Memory B cell (primary cell): ENCODE measurements around the gene RALB.

Experiments used
- ATAC-seq: fragments of 150-1000 bp; cut with Tn5 transposase; 2 replicates; pipeline ENCODE4 v1.10.0; 2021; ENCODE audit warnings: low read depth, mild to moderate bottlenecking, moderate library complexity
- DNase-seq, 2 donors: peaks; one replicate each; pipeline ENCODE4 v3.0.0; 2022; ENCODE audit warnings: low spot score in 2 of 2
- H3K27ac Mint-ChIP-seq: one replicate; pipeline ENCODE4 v1.8.0; 2022; ENCODE audit warnings: mild to moderate bottlenecking, moderate library complexity, mixed read lengths
- H3K27me3 Mint-ChIP-seq: one replicate; pipeline ENCODE4 v1.8.0; 2022; ENCODE audit warnings: mixed read lengths
- H3K36me3 Mint-ChIP-seq: one replicate; pipeline ENCODE4 v1.8.0; 2022; ENCODE audit warnings: mild to moderate bottlenecking, mixed read lengths
- H3K4me1 Mint-ChIP-seq: one replicate; pipeline ENCODE4 v1.8.0; 2022; ENCODE audit warnings: mixed read lengths
- H3K4me3 Mint-ChIP-seq: one replicate; pipeline ENCODE4 v1.8.0; 2022; ENCODE audit warnings: mild to moderate bottlenecking, moderate library complexity, mixed read lengths
- H3K9me3 Mint-ChIP-seq: one replicate; pipeline ENCODE4 v1.8.0; 2022; ENCODE audit warnings: mixed read lengths

RALB gene

DNA sequence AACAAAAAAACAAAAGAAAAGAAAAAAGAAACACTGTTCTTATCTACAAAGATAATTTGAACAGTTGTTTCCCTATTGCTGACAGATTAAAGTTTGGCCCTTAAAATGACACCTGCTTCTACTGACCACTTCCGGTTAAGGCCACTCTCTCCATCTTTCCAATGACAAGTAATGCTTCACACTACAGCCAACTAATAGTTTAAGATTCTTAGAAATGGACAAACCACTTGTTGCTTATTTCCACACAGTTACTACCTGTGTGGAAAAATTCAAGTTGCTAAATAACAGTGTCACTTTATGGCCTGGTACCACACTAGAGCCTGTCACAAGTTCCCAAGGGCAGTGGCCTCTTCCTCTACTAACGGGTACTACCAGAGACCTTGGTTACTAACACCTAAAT, 31.9 kb upstream of the RALB start:
- Mint-ChIP-seq H3K36me3 (peaks cover 19% of the 10 kb centered on the region), H3K27me3 (no peaks in the 10 kb centered on the region), H3K4me1 (peaks cover 41% of the 10 kb centered on the region), H3K4me3 (peak overlapping the region; percentile 4), H3K27ac (no peak overlapping the region), H3K9me3 (peaks cover 2% of the 10 kb centered on the region)
- DNase-seq = no peak
- ATAC-seq = no peak

DNA sequence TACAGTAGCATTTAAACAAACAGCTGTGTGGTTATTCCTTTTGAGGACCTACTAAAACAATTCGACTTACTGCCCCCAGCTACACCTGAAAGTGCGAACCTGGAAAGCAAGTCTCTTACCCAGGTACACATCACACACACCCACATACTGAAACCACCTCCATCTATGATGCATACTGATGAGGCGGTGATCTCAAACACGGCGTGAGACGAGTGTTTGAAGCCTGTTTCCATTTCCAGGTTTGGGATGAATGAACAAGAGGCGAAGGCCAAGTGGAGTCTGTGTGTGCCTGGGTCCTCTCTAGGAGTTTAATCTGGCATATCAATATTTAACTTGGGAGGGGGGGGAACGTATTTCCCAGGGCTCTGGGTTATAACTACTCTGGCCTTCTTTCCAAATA, 31.0 kb upstream of the RALB start:
- peaks cover 39% of the 10 kb centered on the region for H3K4me1 Mint-ChIP-seq
- H3K27ac Mint-ChIP-seq = peak overlapping the region; percentile 92
- H3K9me3 Mint-ChIP-seq = no peaks in the 10 kb centered on the region
- DNase-seq (no peak), ATAC-seq (no peak)
- no peaks in the 10 kb centered on the region for H3K27me3 Mint-ChIP-seq
- H3K36me3 Mint-ChIP-seq = peaks cover 14% of the 10 kb centered on the region
- H3K4me3 Mint-ChIP-seq = peak overlapping the region; percentile 84

DNA sequence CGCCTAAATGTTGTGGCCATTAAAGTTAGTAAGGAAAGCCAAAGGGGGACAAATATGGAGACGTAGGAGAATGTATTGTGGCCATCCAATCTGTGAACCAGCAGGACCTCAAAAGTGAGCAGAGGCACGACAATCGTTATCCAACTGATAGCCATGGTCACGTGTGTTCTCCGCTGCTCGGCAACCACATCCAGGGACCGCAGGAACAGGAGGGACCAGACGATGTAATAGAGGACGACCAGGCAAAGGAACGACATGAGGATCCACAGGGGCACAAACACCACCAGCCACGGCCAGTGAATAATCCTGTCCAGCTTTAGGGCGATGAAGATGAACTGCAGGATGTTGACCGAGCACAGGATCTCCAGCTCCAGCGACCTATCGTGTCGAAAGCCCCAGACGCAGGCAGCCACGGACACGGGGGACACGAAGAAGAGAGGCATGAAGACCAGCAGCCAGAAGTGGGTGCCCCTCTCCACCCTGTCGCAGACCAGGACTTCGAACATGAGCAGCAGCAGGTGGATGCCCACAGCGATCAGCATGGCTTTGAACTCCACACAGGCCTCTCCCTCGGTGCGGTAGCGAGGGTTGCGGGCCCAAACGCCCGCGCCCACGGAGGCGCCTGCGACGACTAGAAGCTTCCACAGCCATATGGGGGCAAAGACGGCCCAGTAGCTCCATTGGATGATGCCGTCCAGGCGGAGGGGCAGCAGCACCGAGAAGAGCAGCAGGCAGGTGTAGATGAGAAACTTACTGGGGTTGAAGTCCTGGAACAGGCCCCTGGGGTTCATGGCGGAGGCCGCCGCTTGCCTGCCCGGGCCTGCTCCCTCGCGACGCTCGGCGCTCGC, 30.2 kb upstream of the RALB start:
- ATAC-seq = no peak
- Mint-ChIP-seq H3K27me3 (no peaks in the 10 kb centered on the region), H3K27ac (peak overlapping the region; percentile 92), H3K9me3 (no peaks in the 10 kb centered on the region), H3K36me3 (peaks cover 11% of the 10 kb centered on the region), H3K4me3 (peak overlapping the region; percentile 84), H3K4me1 (peaks cover 39% of the 10 kb centered on the region)
- no peak for DNase-seq

DNA sequence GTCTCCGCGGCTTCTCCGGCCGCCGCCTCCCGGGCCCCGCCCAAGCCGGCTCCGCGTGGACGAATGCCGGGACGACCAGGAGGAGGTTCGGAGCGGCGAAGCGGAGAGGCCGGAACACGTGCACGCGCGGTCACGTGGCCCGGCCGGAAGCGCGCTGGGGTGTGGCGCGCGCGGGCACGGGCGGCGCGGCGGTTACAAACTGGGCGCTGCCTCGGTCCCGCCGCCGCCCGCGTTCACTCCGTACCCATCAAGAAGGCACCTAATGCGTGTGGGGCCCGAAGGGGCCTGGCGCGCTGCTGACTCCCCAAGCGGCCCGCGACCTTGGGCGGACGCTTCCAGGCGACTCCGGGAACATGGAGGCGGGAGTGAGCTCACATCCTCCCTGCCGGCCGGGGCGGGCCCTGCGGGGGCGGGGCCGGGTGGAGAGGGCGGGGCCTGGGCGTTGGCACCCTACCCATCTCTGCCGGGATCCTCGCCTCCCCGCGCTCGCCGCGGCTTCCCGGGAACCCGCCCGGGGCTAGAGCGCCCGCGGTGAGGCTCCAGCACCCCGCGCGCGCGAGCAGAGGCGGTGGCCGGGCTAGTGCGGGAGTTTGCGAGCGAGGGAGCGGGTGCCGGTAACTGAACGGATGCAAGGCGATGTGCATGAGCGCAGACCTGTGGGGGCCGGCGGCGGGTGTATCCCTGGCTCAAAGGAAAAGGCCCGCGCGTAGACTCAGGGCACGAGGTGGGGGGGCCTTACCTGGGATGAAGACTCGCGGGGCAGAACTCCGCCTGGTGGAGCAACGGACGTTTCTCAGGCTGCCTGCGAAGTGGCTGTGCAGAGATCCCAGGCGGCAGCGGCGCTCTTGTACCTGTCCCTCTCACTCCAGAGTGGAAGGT, 29.4 kb upstream of the RALB start, which contains the start of gene TMEM185B:
TSS of gene TMEM185B (minus strand) at position 367 of the 879 bp plus-strand sequence. CDS start 424 bp downstream, outside the sequence.
- peaks cover 8% of the 10 kb centered on the region for H3K36me3 Mint-ChIP-seq
- no peaks in the 10 kb centered on the region for H3K9me3 Mint-ChIP-seq
- peak within 1 kb of the TSS; percentile 92 for H3K27ac Mint-ChIP-seq
- peak within 1 kb of the TSS; percentile 84 for H3K4me3 Mint-ChIP-seq
- ATAC-seq (peak; percentile 91), DNase-seq (peak; percentile 92 to 96)
- H3K4me1 Mint-ChIP-seq = peaks cover 39% of the 10 kb centered on the region
- no peaks in the 10 kb centered on the region for H3K27me3 Mint-ChIP-seq

DNA sequence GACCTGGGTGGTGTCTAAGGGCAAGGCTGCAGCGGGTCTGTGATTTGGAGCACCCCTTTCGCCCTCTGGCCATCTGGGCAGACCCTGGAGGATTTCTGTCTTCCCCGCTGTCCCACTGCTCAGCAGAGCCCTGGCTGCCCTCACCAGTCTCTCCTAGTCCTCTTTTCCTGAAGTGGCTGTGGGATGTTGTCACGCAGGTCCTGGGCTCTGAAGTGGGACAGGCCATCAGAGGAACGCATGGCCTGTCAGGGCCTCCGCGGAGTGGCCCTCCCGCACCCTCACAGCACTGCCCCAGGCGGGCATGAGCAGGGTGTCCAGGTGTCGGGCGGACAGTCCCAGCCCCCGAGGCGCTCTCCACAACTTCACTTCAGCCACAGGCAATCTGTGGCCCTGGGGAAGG, 28.4 kb upstream of the RALB start:
- DNase-seq (no peak), ATAC-seq (no peak)
- peak overlapping the region; percentile 84 for H3K4me3 Mint-ChIP-seq
- peak overlapping the region; percentile 92 for H3K27ac Mint-ChIP-seq
- H3K27me3 Mint-ChIP-seq = no peaks in the 10 kb centered on the region
- peaks cover 7% of the 10 kb centered on the region for H3K36me3 Mint-ChIP-seq
- H3K9me3 Mint-ChIP-seq = no peaks in the 10 kb centered on the region
- H3K4me1 Mint-ChIP-seq = peaks cover 41% of the 10 kb centered on the region

DNA sequence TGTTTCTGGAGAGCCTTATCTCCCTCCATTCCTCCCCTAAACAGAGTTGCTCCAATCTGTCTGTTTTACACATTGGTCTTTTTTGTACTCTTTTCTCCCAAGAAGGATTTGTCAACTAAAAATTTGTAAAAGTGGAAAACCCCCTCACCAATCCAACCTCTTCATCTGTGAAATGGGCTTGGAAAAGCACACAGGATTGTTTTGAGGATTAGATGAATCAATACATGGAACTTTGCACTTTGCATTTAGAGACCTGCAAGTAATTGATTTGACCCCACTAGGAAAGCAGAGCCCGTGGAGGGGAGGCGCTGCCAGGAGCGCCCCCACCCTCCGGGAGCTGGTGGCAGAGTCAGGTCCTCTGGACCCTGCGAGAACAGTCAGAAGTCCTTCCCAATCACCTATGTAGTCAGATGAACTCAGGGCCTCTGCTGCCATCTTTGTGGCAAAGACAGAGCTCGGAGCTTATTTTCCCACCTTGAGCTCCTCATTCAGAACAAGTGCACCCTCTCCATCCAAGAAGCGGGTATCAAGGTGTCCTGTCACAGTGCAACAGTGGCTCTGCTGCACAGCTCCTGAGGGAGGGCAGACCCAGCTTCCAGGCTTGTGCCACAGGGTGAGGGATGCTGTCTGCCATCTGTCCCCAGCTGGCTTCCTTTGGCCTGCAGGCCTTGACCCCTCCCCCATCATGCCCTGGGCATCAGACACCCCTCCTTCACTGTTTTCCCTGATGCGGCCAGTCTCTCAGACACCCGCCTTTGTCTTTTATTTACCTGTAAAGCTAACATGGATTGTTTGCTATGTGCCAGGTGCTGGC, 27.7 kb upstream of the RALB start:
- H3K4me1 Mint-ChIP-seq = peaks cover 44% of the 10 kb centered on the region
- DNase-seq (no peak), ATAC-seq (no peak)
- peaks cover 7% of the 10 kb centered on the region for H3K36me3 Mint-ChIP-seq
- peak overlapping the region; percentile 84 for H3K4me3 Mint-ChIP-seq
- H3K9me3 Mint-ChIP-seq = no peaks in the 10 kb centered on the region
- peak overlapping the region; percentile 92 for H3K27ac Mint-ChIP-seq
- no peaks in the 10 kb centered on the region for H3K27me3 Mint-ChIP-seq

DNA sequence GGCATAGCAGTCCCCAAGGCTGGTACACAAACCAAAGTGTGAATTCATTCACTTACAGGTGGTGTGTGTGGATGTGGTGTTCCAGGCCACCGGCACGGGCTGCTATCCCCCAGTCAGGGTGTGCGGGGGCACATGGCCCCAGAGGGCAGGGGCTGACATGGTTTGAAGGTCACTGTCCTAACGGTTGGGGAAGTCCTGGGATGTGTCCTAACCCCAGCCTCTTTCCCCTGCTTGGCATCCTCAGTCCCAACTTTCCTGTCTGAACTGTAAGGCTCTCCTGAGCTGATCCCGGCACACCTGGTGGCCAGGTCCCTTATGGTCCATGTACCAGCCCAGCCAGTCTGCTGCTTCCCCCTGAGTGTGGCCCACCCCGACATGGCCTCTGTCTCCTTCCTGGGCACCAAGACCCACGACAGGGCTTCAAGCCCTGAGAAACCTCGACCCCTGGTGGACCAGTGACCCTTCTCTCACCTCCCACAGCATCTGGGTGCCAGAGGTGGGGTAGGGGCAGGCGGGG, 27.0 kb upstream of the RALB start:
- Mint-ChIP-seq H3K4me1 (peaks cover 41% of the 10 kb centered on the region), H3K27me3 (no peaks in the 10 kb centered on the region), H3K27ac (peak overlapping the region; percentile 72), H3K4me3 (no peak overlapping the region), H3K9me3 (no peaks in the 10 kb centered on the region), H3K36me3 (peaks cover 4% of the 10 kb centered on the region)
- ATAC-seq (no peak), DNase-seq (no peak)

DNA sequence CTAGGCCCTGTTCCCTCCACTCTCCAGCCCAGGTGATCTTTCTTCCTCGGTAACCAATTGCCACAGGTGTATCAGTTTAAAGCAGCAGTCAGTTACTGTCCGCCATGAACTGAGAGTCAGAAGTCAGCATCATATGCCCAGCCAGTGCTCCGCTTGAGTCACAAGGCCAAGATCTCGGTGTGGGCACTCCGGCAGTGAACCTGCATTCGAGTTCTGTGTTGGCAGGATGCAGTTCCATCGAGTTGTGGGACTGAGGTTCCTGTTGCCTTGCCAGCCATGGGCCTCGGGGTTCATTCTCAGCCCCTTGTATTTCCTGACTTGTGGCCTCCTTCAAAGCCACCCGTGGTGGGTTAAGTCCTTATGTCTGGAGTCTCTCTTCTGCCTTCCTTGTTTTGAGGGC, 26.3 kb upstream of the RALB start:
- Mint-ChIP-seq H3K36me3 (no peaks in the 10 kb centered on the region), H3K27me3 (no peaks in the 10 kb centered on the region), H3K4me1 (peaks cover 40% of the 10 kb centered on the region), H3K4me3 (no peak overlapping the region), H3K9me3 (no peaks in the 10 kb centered on the region), H3K27ac (no peak overlapping the region)
- ATAC-seq = no peak
- DNase-seq = no peak

DNA sequence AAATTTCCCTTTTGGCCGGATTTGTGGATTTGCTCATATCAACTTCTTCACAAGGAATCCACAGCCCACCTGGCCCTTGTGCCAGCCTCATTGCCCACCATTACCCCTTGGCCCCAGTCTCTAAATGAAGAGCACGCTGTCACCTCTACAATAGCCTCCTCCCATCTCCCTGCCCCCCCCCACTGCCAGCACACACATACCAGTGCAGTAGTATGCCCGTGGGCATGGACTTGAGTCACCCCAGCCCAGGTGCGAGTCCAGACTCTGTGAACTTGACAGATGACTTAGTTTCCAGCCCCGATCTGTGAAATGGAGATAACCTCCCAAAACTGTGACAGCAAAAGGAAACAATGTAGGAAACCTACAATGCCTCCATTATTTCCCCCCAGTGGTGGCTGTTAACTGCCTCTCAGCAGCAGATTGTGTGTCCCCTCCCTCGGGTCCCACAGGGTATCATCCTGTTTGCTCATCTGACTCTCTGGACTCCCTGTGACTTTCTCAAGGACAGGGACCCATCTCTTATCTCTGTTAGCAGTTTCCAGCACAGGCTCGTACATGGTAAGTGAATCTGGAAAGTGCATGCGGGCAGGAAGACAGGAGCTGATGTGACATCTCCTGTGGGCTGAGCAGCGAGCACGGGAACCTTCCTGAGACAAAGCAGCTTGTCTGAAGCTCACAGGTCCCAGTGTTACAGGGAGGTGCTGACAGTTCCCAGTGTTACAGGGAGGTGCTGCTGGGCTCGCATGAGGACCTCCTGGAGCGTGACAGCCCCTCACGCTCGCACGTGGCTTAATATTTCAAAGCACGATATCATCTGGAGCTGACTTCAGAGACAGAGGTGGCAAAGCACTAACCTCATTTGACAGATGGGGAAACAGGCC, 25.3 kb upstream of the RALB start:
- no peak for DNase-seq
- H3K27me3 Mint-ChIP-seq = no peaks in the 10 kb centered on the region
- ATAC-seq = no peak
- H3K27ac Mint-ChIP-seq = no peak overlapping the region
- peaks cover 31% of the 10 kb centered on the region for H3K4me1 Mint-ChIP-seq
- H3K9me3 Mint-ChIP-seq = no peaks in the 10 kb centered on the region
- no peaks in the 10 kb centered on the region for H3K36me3 Mint-ChIP-seq
- H3K4me3 Mint-ChIP-seq = no peak overlapping the region

DNA sequence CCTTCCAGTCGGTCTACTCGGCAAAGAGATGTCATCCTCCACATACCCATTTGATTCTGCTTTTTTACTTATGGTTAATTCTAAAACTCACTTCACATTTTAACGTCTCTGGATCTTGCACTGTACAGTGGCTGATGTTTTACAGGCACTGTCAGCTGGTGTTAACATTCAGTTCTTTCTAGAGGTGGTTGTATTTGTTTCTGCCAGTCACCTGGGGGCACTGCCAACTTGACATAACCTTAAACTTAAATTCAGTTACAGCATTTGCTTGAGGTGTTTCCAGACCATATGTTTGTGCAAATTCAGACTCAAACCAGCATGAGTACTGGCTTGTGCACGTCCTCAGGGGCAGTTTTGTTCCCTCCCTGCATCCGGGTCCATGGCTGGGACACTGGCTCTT, 24.1 kb upstream of the RALB start:
- DNase-seq = no peak
- Mint-ChIP-seq H3K27me3 (no peaks in the 10 kb centered on the region), H3K27ac (peak overlapping the region; percentile 58), H3K4me1 (peaks cover 33% of the 10 kb centered on the region), H3K9me3 (no peaks in the 10 kb centered on the region), H3K4me3 (no peak overlapping the region), H3K36me3 (no peaks in the 10 kb centered on the region)
- no peak for ATAC-seq

DNA sequence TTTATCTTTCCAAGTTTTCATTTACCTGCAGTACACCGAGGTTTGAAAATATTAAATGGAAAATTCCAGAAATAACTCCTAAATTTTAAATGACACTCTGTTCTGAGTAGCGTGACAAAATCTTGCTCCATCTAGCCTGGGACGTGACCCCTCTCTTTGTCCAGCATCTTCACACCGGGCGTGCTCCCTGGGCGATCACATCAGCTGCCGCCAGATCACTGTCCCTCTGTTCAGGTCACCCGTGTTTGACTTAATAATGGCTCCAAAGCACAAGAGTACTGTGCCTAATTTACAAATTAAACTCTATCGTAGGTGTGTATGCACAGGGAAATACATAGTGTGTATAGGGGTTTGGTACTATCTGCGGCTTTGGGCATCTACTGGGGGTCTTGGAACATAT, 23.3 kb upstream of the RALB start:
- Mint-ChIP-seq H3K4me1 (peaks cover 27% of the 10 kb centered on the region), H3K4me3 (no peak overlapping the region), H3K27me3 (no peaks in the 10 kb centered on the region)

DNA sequence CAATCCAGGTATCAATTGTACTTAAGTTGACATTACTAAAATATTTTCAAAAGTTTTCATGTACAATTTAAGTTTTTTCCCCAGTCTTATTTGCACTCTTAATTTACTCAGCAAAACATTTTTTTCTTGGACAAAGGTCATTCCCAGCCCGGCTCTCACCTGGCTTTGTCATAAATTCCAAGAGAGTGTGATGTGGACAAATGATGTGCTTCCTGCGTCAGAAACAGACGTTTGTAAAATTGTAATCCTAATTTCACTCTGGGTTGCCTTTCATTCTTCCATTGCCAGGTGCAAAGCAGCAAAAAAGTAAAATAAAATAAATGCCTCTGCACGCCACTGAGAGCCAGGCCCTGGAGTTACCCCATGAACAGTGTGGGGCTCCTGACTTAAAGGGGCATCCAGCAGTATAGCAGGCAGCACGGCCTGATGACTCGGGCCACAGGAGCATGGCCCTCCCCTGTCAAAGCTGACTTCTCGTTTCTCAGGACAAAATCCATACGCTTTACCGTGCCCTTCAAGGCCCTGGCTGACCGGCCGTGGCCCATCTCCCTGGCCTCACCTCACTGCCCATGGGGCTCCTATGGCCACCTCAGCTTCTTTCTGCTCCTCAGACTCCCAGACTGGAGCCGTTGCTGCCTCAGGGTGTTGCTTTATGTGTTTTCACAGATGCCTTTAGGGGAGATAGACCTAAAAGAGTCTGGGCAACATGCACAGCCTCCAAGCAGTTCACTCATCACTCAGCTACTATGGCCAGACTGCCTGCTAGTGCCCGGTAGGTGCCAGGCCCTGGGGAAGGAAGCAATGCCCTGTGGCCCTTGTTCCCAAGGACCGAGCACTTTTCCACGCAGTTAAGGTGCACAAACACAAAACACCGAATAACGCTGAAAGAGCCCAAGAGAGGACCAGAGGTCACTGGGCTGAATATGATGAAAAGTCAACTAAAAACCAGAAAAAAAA, 21.9 kb upstream of the RALB start:
- Mint-ChIP-seq H3K27ac (peak overlapping the region; percentile 84), H3K9me3 (no peaks in the 10 kb centered on the region), H3K36me3 (no peaks in the 10 kb centered on the region), H3K4me1 (peaks cover 21% of the 10 kb centered on the region), H3K4me3 (peak overlapping the region; percentile 93), H3K27me3 (no peaks in the 10 kb centered on the region)
- ATAC-seq (no peak), DNase-seq (no peak)

More for the DNA sequence above, 23.3 kb upstream of the RALB start:
- H3K36me3 Mint-ChIP-seq = no peaks in the 10 kb centered on the region
- ATAC-seq (no peak), DNase-seq (no peak)
- peak overlapping the region; percentile 58 for H3K27ac Mint-ChIP-seq
- H3K9me3 Mint-ChIP-seq = no peaks in the 10 kb centered on the region
